Occipital lobe (tissue), 2 donors: ENCODE results near the gene ANKRD37. TPM values are rescaled to one million over a fixed set of nuclear protein-coding genes. Genes with fewer than 3 reads are reported as not detected.

Experiments
- DNase-seq: peaks from one replicate; lab custom pipeline; 2025; lab: John Stamatoyannopoulos, UW
- total RNA-seq: library from RNA; depleted of rRNA; stranded (reverse); fragments of >200 nt; gene quantifications from one replicate; pipeline ENCODE4 v1.2.3, GENCODE V29; 2014

Gene ANKRD37
- total RNA-seq, 1 donor from 2014 or later: 25.1 TPM

DNA sequence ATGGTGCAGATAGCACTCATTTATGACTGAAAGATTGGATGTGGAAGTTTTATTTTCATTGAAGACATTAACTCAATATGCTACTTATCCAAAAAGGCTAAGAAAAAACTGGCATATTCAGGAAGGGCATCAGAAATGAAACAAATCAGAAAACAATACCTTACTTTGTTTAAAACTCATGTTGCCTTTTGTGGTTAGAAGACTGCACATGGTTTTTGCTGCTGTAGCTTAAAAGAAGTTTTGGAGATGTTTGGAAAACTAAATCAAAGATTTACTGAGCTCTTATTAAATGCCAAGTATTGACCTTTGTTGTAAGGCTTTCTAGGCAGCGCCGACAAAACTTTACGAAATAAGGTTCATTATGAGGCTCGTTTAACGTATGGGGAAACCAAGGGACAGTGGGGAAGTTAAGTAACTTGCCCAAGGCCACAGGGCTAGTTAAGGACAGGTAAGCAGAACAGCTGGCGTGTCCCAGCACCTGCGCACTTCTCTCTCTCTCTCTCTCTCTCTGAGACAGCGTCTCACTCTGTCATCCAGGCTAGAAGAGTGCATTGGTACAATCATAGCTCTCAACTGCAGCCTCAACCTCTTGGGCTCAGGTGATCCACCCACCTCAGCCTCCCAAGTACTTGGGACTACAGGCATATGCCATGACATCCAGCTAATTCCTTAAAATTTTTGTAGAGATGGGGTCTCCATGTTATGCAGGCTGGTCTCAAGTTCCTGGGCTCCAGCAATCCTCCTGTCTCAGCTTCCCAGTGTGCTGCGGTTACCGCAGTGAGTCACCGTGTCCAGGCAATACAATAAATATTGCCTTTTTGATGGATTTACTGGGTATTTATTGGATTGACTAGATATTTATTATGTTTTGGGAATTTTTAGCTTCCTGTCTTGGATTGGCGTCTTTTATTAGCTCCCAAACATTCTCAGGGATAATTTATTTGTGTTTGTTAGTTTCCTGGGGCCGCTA is 17.0 kb upstream of the ANKRD37 start:
- DNase-seq: no peak

- no peak for DNase-seq
Observed at GRCh38 chr4:185380320-185380719, 16.3 kb upstream of the ANKRD37 start.

- DNase-seq: no peak
Observed at GRCh38 chr4:185381288-185382196, 15.1 kb upstream of the ANKRD37 start.

DNA sequence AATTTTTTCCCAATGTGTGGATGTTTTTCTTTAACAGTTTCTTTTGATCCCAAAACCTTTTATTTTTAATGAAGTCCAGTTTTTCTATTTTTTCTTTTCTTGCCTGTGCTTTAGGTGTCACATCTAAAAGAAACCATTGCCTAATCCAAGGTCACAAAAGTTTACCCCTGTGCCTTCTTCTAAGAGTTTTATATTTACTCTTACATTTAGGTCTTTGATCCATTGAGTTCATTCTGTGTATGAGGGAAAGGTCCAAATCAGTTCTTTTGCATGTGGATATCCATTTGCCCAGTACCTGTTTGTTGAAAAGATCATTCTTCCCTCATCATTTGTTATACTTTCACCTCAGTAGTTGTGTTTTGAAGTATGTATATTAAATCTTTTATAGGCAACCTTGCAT is 13.9 kb upstream of the ANKRD37 start:
- no peak for DNase-seq

DNA sequence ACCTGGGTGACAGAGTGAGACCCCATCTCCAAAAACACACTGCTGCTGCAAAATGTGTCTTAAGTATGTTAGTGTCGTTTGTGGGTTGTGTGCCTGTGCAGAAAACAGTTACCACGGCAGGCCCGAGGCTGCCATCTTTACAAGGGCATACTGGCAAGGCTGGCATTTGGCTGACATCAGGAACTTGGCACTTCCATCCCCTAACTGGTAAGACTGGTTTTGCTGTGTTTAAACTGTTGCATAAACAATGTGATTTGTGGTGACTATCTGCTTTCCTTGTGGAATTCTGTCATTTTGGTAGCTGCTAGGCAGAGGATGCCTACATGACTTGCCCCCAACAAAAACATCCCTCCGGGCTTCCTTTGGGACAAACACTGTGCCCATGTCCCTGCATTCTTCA is 13.2 kb upstream of the ANKRD37 start:
- no peak for DNase-seq

DNA sequence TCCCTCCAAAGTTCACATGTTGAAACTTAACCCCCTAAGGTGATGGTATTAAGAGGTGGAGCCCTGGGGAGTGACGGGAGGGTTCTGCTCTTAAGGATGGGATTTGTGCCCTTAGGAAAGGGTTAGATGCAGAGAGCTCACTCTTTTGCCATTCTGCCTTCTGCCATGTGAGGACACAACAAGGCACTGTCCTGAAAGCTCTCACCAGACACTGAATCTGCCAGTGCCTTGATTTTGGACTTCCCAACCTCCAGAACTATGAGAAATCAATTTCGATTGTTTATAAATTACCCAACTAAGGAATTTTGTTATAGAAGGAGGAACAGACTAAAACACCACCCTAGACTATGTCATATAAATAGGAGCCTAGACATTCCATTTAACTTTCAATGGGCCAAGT is 12.6 kb upstream of the ANKRD37 start:
- no peak for DNase-seq

DNA sequence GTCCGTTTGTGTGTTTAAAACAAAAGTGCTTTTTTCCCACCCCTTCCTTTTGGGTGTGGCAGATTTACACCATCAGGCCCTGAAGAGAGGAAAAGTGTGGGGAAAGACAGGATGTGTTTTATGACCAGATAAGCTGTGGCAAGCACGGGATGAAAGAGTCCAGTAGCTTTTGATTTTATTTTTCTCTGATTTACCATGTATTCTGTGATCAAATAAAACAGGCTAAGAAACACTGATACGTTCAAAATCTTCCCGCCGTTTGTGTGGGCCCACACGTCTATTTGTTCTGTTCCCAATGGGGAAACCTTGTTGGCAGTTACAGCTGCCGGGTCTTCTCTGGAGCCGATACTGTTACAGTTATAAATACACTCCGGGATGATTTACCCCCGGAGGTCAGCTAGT is 11.7 kb upstream of the ANKRD37 start:
- no peak for DNase-seq

GRCh38 chr4:185387957-185388356 is 8.7 kb upstream of the ANKRD37 start:
- DNase-seq: no peak

DNA sequence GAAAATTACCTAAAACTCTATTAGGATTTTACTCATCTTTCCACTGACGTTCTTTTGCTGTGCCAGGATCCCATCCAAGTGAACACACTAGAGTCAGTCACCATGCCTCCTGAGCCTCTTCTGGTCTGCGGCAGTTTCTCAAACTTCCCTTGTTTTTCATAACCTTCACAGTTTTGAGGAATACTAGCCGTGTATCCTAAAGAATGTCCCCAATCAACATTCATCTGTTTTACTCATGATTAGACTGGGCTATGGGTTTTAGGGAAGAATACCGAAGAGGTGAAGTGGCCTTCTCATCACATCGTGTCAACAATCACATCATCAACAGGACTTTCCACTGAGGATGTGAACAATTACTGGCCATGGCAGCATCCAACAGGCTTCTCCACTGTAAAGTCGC is 5.7 kb upstream of the ANKRD37 start:
- no peak for DNase-seq

DNA sequence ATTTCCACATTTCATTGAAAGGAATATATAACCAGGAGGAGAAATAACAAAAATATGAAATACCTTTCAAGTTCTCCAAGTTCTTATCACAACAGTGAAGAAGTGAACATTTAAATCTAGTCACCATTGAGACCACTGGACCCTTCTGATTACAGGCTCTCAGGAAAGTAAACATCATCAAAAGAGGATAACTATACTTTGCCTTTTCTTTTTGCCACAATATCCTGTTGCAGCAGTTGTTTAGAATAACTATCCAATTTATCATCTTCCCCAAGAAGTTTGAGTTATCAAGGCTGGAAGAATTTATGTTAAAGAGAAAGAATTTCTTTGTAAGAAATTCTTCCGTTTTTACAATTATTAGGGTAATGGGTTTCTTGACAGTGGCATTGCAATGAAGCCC is 4.5 kb upstream of the ANKRD37 start:
- no peak for DNase-seq

DNA sequence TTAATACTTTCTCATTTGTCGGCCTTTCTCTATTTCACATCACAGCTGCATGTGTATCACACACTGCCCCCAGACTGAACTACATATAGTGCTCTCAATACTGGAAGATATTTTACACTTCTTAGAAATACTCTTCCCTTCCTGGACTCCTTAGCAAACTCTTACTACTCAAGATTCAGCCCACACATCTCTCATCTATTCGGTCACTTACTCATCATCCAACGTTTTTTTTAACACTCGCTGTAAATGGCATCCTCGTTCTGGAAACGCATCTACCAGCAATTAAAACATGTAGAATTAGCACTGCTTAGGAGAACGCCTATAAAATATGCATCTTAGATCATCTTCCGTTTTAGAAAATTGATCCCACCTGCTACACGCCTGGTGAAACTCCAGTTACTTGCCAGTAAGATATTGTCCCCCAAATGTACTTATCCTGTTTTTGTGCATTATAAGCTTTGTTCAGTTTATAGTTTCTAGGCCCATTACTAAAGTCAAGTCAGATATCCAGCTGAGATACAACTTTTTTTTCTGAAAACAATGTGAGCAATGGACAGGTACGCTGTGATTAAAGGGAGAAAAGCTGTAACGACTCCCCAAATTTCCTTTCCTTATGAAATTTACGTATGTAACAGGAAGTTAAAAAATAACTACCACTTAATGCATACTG is 1.9 kb upstream of the ANKRD37 start:
- DNase-seq: peak; percentile 8

GRCh38 chr4:185395238-185395955 is 1.2 kb upstream of the ANKRD37 start, which contains the start of gene LRP2BP:
TSS of gene LRP2BP (minus strand) at chr4:185395924. CDS start at chr4:185378186, 17,738 bp downstream.
- DNase-seq: no peak

- peak; percentile 94 for DNase-seq
Observed at GRCh38 chr4:185395956-185396723, 501 bp upstream of the ANKRD37 start.

GRCh38 chr4:185398618-185399017 is 2.0 kb downstream of the ANKRD37 start:
- DNase-seq: no peak

DNA sequence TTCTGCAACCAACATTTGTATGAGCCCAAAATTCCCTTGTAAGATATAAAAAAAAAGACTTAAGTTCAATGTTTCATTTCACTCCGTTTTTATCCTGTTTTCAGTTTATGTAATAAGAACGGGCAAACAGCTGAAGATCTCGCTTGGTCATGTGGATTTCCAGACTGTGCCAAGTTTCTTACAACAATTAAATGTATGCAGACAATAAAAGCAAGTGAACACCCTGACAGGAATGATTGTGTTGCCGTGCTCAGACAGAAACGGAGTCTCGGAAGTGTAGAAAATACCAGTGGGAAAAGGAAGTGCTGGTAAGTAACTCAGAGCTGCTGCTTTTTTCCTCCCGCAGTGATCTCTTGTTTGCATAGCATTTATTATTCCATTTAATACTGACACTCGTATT is 2.8 kb downstream of the ANKRD37 start:
- DNase-seq: no peak

DNA sequence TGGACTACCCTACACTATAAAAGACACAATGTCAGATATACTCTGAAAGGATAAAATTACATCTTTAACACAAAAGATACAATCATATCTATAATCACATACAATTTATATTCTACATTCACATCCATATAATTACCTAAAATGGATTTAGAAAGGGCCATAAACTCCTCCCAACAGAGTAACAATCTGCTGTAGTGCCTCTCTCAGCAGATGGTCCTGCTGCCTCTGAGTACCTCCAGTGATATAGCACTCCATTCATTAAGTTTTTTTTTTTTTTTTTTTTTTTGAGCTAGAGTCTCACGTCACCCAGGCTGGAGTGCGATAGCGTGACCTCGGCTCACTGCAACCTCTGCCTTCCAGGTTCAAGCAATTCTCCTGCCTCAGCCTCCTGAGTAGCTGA is 7.4 kb downstream of the ANKRD37 start:
- no peak for DNase-seq

GRCh38 chr4:185405296-185405999 is 8.8 kb downstream of the ANKRD37 start:
- DNase-seq: no peak

GRCh38 chr4:185408432-185408831 is 11.8 kb downstream of the ANKRD37 start:
- DNase-seq: no peak

GRCh38 chr4:185411849-185412248 is 15.2 kb downstream of the ANKRD37 start:
- DNase-seq: no peak
